Vagina (tissue), 2 donors: ENCODE data around the gene XRCC4.

Experiments used
- CTCF ChIP-seq, 3 experiments: fragments of 450-650 bp in 2 of 3; fragments of 200-600 bp in 1 of 3; sonication (generic) in 1 of 3; IDR thresholded peaks; one replicate each; pipeline ENCODE4 v1.5.1; 2017 to 2019; ENCODE audit warnings: antibody characterized with exemption in 3 of 3, mild to moderate bottlenecking in 2 of 3, moderate library complexity in 2 of 3
- POLR2A ChIP-seq, 2 donors: fragments of 450-650 bp; IDR thresholded peaks; one replicate each; pipeline ENCODE4 v1.6.1; 2017; ENCODE audit warnings: antibody characterized with exemption in 2 of 2, mild to moderate bottlenecking in 2 of 2, moderate library complexity in 2 of 2
- POLR2AphosphoS5 ChIP-seq, 2 donors: sonication (generic); formaldehyde crosslinking; IDR thresholded peaks; one replicate each; pipeline ENCODE4 v1.9.0; 2017; ENCODE audit warnings: antibody characterized with exemption in 2 of 2, mild to moderate bottlenecking in 2 of 2, low read depth in 1 of 2; ENCODE audit not compliant: insufficient read depth in 1 of 2

DNA sequence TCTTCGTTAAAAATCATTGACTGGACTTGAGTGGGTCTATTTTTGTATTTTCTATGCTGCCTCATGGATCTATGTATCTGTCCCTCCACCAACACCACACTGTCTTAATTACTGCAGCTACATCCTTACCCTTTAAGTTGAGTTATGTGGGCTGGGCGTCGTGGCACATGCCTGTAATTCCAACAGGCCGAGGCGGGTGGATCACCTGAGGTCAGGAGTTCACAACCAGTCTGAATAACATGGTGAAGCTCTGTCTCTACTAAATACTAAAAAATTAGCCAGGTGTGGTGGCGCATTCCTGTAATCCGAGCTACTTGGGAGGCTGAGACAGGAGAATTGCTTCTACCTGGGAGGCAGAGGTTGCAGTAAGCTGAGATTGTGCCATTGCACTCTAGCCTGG is 48.2 kb downstream of the XRCC4 start:
- no peak for TF ChIP-seq CTCF (IDR thresholded peaks at IDR 0.05)
- no peak for TF ChIP-seq POLR2AphosphoS5 (IDR thresholded peaks at IDR 0.05; ENCODE audit: insufficient read depth in 1 of 2, low read depth in 1 of 2)
- TF ChIP-seq POLR2A (IDR thresholded peaks at IDR 0.05), result no peak
